Kidney tubule cell (primary cell): Measurements from ENCODE around the gene U2AF2.

Experiments
- DNase-seq: peaks from one replicate; pipeline ENCODE4 v3.0.0-alpha.2; 2018; ENCODE audit warnings: low spot score

Gene U2AF2

DNA sequence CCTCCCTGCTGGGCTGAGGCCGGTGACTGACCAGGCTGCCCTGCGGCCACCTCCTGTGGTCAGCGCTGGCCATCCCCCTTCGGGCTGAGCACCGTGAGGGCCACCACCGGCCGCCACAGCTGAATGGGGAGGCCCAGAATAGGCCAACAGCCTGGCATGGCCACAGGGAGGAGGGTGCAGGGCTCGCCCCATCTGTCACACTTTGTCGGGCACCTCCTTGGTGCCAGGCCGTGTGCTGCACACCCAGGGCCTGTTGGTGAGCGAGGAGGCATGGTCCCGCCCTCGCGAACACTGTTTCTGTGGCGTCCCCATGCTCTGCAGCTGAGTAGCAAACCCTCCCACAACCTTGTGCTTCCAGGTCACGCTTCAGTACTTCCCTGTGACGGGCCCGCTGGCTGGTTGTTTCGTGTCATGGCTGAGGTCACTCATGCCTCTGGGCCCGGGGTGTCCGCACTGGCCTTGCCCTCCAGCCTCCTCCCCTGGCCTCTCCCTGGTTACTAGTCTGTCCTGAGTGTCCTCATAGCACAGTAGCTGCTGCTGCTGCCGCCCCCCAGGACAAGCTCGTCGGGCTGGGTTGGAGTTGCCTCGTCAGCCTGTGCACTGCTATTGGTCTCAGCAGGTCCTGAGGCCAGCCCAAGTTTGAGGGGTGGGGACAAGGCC is 35.4 kb downstream of the U2AF2 start:
- peak; percentile 85 for DNase-seq

DNA sequence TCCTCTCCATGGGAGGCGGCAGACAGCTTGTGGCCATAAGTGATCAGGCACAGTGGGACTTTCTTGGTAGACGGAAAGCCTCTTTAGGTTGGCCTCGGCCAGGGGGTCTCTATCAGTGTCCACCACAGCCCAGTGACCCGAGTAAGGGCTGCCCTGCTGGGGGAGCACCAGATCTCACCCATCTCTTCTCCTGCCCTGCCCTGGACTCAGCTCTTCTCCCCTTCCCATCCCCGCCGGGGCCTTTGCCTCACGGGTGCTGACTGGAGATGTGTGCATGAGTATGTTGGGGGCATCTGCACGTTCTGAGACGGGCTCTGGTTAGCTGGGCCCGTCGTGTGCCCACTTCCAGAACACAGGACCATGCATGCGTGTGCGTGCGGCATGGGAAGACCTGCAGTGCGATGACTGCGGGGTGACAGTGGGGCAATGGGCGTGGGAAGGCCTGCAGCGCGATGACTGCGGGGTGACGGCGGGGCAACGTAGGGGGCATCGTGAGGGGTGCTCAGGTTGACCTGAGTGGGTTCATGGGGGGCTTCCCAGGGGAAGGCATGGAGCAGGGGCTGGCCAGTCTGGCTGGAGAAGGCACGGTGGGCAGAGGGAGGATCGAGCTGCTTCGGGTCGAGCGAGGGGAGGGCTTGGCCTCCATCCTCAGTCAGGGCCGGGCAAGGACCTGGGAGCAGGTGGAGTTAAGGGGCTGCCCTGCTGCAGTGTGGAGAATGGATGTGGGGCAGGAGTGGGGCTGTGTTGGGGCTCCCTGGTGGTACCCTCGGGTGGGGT is 36.1 kb downstream of the U2AF2 start:
- no peak for DNase-seq

DNA sequence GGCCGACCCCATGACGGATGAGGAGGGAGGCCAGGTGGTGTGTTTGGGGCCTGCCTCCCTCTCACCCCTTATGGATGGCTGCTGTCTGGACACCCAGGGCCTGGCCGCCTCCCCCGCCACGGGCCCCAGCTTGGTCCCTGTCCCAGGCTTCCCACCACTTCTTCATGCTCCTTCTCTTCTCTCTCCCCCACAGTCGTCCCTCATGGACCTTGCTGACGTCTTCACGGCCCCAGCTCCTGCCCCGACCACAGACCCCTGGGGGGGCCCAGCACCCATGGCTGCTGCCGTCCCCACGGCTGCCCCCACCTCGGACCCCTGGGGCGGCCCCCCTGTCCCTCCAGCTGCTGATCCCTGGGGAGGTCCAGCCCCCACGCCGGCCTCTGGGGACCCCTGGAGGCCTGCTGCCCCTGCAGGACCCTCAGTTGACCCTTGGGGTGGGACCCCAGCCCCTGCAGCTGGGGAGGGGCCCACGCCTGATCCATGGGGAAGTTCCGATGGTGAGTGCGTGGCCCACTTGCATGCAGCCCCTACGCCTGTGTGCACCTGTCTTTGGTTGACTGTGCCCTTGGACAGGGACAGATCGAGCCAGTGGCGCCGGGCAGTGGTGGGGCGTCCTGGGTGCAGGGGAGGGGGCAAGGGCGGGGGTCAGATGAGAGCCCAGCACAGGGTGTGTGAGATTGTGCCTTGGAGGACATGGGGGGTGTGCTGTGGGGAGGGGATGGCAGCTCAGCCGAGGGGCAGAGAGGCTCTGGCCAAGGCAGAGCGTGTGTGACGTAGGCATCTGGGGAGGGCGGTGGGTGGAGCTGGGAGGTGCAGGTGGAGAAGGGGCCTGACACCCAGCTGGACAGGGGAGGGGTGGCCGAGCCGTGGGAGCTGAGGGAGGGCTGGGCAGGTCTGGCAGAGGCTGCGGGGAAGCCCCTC is 37.0 kb downstream of the U2AF2 start:
- DNase-seq, result no peak

DNA sequence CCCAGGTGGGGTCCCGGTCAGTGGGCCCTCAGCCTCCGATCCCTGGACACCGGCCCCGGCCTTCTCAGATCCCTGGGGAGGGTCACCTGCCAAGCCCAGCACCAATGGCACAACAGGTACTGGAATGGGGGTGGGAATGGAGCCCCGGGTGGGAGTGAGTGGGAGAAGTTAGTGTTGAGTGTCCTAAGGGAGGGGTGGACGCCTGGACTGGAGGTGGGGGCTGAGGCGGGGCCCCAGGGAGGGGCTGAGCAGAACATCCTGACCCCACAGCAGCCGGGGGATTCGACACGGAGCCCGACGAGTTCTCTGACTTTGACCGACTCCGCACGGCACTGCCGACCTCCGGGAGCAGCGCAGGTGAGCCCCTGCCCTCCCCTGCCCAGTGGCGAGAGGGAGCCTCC is 37.8 kb downstream of the U2AF2 start:
- no peak for DNase-seq

DNA sequence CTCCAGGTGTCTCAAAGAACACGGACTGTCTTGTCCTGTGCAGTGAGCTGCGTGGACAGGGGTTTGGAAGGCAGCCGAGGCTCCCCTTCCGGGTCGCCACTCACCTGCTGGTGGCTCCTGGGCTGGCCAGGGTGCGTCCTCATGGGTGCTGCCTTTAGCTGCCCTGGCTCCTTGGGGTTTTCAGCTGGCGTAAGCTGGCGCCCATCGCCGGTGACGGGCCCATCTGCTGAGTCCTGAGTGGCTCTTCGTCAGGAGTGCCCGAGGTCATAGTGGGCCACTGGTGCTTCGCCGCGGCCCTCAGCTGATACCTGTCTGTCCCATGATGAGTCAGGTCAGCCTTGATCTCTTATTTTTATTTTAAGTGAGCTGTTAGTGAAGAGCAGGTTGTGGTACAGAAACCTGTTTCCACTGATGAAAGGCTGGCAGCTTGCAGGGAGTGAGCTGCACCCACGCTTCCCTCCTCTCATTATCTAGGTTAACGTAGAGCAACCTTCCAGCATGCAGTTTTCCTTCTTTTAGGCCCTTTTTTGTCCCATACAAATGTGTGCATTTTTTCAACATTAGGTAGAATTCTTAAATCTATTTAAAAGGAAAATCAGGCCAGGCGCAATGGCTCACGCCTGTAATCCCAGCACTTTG is 38.6 kb downstream of the U2AF2 start:
- no peak for DNase-seq

DNA sequence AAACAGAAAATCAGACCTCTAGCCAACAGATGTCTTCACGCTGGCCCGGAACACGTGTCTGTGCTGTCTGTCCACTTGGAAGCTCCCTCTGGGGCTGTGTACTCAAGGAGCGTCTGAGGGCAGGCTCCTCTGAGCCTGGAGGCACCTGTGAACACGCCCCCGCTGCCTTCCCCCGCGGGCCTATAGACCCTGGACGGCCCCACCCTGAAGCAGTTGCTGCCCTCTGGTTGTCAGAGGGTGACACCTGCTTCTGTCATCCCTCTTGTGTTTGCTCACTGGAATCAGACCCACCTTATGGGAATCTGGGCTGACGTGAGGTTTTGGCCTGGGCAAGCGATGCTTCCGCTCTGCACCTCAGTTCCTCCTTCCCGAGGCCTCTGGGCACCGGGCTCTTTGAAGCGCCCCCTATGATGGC is 39.4 kb downstream of the U2AF2 start:
- DNase-seq, result no peak

DNA sequence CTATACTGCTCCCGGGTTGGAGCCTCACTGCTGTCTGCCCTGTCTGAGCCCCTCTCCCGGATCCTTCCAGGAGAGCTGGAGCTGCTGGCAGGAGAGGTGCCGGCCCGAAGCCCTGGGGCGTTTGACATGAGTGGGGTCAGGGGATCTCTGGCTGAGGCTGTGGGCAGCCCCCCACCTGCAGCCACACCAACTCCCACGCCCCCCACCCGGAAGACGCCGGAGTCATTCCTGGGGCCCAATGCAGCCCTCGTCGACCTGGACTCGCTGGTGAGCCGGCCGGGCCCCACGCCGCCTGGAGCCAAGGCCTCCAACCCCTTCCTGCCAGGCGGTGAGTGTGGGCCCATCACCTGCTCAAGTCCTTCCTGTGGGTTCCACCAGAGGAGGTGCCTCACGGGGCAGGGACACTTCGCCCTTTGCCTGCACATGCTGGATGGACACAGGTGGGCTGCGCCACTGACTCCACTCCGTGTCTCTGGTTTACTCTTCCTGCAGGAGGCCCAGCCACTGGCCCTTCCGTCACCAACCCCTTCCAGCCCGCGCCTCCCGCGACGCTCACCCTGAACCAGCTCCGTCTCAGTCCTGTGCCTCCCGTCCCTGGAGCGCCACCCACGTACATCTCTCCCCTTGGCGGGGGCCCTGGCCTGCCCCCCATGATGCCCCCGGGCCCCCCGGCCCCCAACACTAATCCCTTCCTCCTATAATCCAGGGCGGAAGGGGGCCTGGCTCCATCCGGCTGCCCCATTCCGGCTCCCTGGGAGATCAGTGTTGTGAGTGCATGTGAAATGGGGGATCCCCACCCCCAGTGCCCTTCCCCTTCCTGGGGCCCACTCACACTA is 40.0 kb downstream of the U2AF2 start:
- no peak for DNase-seq

DNA sequence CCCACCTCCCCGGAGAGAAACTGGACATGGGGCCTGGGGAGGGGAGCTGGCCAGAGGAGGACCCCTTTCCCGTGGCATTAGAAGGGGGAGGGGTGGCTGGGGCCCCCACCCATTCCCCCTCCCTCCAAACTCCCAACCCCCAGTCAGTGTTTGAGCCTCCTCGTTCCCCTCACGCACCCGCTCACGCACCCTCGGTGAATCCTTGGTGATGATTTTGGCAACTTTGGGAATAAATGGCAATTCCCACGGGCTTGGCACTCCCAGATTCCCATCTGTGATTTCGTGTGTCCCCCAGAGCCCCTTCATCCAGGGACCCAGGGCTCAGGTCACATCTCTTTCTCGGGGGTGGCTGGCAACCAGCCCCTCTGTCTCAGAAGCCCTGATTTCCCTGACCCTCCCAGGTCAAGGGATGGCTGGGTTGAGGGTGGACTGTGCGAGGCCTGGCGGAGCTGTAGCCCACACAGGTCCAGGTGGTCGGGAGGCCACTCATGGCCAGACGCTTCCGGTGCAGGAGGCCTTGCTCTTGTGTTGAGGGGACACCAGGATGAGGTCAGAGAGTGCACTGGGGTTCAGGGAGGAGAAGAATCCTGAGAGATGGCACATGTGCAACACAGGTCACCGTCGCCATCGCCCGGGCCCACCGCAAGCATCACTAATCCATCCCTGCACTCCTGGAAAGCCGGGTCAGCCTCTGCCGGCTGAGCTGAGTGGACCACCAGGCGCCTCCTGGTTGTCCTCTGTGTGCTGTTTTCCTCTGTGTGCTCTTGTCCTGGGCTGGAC is 40.9 kb downstream of the U2AF2 start:
- no peak for DNase-seq

DNA sequence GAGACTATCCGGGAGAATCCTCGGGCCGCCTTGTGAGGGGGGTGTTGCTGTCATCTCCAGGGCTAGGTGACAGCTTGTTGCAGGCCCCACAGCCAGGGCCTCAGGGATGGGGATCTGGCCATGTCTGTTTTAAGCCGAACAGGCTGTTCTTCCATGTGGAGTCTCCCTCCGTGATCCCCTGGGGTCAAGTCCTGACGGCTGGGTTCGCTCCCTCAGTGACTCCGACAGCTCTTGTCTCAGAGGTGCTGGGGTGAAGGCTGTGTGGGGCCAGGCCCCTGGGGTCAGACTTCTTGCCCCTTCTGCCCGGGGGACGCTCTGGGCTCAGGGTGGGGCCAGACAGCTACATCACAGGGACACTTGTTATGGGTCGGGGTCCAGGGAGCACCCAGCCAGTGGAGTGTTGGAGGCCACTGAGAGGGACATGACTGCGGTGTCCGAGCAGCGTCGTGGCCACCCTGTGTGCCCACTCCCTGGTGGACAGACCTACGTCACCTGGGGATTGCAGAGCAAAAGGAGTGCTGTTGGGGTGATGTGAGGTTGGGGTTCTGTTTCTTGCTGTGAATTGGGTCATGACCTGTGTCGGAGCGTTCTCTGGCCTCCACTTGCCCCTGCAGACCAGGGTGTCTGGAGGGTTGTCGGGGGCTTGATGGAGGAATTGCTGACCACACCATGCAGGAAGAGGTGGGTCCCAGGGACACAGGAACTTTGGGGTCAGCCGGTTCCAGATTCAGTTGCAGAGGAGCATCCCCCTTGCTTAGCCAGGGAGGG is 41.6 kb downstream of the U2AF2 start:
- DNase-seq, result no peak

DNA sequence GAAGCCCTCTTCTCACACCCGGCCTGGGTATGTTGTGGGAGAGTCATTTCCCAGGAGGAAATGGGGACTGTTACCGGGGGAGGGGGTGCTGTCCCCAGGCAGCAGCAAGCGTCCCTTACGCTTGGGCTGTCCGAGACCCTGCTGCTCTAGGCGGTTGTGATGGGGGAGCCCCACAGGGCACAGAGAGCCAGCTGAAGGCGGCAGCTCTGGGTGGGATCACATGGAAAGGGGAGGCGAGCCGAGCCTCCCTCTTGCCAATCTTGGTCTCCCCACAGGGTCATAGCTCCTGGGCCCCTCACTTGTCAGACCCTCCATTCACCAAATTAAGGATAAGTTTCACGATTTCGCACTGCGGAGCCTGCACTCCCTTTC is 42.2 kb downstream of the U2AF2 start:
- DNase-seq, result no peak

DNA sequence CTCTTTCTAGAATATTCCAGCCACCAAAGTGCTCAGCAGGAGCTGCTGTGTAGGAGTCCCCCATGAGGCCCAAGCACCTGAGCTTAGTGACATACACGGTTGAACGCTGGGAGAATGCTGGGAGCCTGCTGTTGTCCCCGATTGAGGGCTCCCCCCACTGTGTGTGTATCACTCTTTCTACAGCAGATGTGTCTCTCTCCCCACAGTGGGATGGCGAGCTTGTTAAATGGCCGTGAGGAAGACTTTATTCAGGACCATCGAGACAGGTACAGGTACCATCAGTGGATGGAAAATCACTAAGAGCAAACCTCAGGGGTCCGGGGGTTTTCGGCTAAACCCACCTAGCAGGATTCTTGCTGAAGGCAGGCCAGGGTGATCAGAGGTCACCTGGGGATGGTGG is 42.9 kb downstream of the U2AF2 start:
- DNase-seq, result no peak

DNA sequence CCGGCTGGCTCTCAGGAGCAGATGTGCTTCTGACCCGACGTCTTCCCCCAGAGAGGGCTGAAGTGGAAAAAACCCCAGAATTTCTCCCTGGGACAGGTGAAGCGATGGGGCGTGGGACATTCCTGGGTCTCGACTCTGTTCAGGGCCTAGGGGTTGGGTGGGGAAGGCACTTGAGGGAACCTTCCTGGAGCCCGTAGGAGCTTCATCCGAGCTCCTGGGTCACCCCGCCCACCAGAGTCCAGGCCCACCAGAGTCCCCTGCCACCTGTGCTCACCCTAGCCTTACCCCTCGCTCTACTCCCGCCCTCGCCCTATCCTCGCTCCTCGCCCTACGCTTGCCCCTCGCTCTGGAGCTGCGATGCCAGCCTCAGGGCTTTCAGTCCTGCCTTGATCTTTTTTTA is 43.4 kb downstream of the U2AF2 start:
- DNase-seq, result no peak

DNA sequence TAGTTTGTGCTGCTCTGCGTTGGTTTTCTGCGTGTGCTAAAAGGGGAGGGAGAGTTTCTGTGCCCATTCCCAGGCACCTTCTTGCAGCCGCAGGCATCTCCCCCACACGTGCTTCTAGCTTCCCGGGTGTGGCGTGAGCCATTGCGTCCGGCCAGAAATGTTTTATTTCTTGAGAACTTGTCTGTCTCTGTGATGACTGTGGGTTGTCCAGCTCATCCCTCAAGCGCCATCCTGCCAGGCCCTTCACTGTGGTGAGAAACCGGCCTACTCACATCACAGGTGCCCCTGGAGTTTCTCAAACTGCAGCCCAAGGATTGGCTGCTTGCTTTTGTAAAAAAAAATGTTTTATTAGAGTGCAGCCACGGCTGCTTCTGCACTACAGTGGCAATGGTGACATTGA is 44.4 kb downstream of the U2AF2 start:
- no peak for DNase-seq

DNA sequence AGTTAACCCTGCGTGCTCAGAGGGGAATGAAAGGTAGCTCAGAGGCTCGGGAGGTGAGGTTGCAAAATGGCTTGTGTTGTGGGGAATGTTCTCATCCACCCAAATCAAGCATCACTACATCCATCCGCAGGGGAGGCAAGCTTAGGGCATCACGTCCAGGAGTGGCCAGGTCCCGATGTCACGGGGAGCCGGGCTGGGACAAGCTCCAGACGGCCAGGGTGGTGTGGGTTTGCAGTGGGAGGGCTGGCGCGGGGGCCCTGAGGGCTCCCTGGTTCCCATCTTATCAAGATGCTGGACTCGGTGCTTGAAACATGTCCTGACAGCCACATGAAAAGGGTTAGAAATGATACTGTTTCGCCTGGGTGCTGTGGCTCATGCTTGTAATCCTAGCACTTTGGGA is 46.0 kb downstream of the U2AF2 start:
- no peak for DNase-seq

DNA sequence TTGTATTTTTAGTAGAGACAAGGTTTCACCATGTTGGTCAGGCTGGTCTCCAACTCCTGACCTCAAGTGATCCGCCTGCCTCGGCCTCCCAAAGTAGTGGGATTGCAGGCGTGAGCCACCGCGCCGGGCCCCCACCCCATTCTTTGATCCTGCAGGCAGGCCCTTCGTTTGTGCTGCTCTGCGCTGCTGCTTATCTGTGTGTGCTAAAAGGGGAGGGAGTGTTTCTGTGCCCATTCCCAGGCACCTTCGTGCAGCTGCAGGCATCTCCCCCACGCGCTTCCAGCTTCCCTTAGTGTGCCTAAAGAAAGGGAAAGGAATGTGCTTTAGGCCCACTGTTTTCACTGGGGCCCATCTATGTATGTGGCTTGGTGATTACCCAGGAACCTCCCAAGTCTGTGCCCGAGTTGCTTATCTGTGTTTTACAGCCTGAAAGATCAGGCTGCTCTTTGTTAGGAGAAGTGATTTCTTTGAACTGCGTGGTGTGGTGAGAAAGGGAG is 47.3 kb downstream of the U2AF2 start:
- no peak for DNase-seq

DNA sequence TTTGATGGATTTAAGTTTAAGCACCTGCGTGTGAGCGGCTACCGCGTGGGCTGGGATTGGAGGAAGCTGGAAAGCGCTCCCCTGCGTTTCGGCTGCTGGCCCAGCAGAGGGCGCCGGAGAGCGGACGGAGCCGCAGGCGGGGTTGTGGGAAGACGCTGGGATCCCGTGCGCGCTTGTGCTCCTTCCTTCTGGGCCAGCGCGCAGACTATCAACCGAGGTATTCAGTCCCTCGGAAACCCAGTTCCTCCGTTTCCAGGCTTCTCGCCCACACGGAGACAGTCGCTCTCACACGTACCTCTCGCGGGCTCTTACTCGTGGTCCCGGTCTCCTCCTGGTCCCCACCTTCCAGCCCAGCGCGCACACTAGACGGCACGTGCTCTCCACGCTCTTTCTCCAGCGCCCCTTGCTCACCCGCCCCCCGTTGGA is 49.0 kb downstream of the U2AF2 start:
- DNase-seq, result peak; percentile 36

DNA sequence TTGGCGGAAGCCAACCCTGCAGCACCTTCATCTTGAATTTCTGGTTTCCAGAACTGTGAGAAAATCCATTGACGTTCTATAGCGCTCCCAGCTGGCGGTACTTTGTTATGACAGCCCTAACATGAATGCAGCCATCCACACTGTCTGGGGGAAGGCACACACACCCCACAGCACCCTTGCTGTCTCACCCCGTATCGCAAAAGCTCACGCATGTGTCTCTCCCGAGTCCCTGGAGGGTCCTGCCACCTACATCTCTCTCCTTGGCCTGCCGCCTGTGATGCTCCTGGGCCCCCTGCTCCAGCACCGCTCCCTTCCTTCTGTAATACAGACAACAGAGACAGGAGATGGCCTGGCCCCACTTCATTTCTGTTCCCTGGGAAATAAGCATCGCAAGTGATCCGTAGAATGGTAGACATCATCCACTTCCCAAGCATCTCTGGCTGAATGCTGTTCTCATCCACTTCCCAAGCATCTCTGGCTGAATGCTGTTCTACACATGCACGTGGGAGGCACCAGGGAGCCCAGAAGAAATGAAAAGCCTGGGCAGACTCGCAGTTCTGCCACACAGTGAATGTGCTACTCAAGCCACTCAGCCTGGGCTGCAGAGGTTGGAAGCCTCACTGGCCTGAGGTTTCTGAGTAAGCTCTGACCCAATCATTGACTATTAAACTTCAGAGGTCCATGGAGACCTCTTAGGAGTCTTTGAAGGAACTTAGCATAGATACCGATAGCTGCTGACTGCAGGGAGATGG is 49.8 kb downstream of the U2AF2 start:
- no peak for DNase-seq

DNA sequence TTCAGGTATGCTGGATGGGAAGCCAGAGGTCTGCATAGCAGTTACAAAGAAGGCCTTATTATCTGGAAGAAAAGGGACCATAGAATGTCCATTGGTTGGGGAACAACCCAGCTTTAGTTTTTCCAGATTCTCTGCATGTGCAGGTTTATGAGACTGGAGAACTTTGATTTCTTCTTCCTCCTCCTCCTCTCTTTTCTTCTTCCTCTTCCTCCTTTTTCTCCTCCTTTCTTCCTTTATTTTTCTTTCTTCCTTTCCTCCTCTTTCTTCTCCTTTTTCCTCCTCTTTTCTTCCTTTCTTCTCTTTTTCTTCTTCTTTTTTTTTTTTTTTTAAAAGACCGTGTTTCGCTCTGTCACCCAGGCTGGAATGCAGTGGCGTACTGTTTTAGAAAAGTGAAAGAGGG is 51.1 kb downstream of the U2AF2 start:
- no peak for DNase-seq

DNA sequence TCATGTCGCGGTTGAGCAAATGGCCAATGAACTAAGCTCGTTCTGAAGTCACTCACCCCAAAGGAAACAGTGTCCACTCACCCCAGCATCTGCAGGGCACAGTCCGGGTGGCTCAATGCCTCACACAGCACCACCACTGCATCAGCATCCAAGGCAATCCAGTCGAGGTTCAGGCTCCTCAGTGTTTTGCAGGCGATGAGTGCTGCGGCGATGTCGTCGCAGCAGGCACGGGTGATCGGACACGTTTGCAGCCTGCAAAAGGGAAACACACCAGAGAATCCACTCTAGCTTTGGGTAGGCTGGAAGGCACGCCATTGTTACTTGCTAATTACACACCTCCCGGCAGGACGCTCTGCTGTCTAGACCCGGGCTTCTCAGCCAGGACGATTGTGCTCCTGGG is 56.9 kb downstream of the U2AF2 start:
- no peak for DNase-seq
